HG03095 (cell line): ENCODE measurements around the gene ID2.

Experiments used
- ATAC-seq: cut with Tn5 transposase; IDR thresholded peaks from one replicate; pipeline ENCODE4 v1.9.1; 2021; ENCODE audit warnings: moderate library complexity; ENCODE audit not compliant: unreplicated experiment

ID2 gene

GRCh38 chr2:8647462-8647857 is 34.4 kb upstream of the ID2 start:
- ATAC-seq: no peak

DNA sequence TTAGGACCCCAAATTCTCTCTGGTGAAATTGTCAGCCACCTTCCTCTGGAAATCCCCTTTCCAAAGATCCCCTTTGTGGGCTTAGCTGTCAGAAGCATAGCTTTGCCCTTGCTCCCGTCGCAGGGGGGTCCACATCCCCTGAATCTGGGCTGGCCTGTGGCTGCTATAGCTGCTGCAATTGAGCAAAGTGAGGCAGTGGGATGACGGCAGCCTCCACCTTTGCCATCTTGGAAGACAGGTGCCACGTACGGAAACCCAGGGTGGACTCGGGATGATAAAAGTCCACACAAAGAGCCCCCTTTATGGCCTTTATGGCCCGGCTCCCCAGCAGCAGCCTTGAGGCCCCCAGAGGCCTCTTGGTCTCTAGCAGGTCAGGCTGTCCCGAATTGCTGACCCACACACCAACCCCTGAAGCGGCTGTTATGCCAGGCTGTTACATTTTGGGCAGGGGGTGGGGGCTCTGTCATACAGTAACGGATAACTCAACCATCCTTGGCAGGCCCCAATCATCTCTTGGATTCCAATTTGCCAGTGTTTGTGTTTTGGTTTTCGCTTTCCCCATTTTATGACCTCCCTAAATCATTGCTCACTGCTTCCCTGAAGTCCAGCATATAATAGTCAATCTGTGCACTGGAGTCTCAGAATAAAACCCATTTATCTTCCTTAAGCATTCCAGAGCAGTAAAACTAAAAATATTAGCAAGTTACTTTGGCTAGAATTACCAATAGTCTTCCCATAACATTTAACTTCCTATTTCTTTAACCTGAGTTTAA is 33.2 kb upstream of the ID2 start:
- no peak for ATAC-seq

DNA sequence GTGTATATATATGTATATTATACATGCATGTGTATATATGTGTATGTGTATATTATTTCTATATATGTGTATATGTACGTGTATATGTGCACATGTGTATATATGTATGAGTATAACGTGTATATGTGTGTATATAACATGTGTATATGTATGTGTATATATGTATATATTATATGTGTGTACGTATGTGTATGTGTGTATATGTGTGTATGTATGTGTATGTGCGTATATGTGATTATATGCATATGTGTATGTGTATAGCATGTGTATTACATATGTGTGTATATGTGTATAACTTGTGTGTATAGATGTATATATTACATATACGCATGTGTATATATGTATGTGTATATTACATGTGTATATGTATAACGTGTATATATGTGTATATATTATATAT is 32.1 kb upstream of the ID2 start:
- ATAC-seq: no peak

- no peak for ATAC-seq
Observed at GRCh38 chr2:8650256-8650655, 31.6 kb upstream of the ID2 start.

DNA sequence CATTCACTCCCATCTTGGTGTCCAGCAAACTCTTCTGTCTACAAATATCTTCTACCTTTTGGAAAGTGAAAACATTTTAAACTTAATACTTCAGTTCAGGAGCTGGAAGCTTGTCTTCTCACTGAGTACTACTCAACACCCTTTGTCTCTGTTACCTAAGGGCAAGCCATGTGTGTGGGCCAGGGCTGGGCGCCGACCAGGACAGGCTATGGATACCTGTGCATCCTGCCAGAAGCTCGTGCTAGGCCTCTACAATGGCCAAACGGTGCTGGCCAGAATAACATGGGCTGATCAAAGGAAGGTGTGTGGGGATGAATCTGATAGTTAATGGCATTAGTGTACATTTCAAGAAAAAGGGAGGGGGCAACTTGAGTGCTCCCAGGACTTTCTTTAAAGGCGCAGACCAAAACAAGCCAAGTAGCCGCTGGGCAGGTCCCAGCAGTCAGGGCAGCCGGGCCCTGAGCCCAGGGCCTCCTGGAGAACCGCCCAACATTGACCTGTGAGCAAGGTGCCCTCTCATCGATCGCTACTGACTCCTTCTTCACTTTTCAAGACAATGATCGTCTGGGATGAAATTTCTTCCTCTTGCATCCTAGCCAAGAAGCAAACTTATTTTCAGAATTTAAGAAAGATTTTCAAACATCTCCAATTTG is 29.0 kb upstream of the ID2 start:
- ATAC-seq: no peak

GRCh38 chr2:8653485-8653884 is 28.4 kb upstream of the ID2 start:
- ATAC-seq: no peak

DNA sequence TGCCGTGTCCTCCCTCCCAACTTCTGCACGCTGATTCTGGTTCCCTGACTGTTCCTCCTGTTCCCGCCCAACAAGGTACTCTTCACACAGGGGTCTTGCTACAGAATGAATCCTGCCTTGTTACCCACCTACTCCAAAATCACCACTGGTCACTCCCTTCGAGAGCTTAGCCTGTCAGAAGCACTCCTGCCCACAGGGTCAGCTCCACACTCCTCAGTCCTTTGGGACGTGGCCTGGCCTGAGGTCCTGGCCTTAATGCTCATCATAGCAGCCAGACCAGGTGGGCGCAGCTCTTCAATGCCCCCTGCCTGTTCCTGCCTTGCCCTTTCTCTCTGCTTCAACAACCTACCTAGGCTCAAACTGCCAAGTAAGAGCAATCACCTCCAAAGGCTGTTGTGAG is 27.8 kb upstream of the ID2 start:
- ATAC-seq: no peak

GRCh38 chr2:8654483-8654882 is 27.4 kb upstream of the ID2 start:
- ATAC-seq: no peak

DNA sequence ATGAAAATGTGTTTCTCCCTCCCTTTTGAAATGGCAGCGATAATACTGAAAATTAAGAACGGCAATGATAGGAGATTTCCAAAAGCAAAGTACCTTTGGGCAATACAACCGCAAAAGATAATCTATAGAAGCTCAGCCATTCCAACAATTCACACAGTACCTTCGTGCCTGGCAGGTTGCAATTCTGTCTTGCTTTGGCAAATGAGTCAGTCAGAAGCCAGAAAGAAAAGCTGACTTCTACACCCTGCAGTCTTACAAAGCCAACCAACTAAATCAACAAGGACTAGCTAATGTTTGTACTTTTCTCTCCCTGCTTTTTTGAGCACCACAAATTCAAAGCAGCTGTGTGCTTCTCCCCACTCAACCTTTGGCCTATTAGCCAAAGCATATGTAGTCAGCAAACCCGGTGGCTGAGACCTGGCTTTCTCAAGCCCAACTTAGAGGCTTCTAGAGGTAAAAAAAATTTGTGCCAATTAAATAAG is 25.7 kb upstream of the ID2 start:
- ATAC-seq: no peak

DNA sequence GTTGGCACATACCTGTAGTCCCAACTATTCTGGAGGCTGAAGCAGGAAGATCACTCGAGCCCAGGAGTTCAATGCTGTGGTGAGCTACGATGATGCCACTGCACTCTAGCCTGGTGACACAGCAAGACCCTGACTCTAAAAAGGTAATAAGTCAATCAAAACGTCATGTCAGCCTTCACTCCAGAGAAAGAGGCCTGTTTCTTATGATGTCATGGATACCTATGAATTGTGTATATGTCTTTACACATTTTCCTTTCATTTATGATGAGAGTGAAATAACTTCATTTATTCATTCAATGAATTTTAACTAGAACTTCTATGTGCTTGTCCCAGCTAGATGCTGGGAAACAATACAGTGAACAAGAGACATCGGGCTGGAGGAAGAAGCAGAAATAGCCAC is 25.0 kb upstream of the ID2 start:
- no peak for ATAC-seq

DNA sequence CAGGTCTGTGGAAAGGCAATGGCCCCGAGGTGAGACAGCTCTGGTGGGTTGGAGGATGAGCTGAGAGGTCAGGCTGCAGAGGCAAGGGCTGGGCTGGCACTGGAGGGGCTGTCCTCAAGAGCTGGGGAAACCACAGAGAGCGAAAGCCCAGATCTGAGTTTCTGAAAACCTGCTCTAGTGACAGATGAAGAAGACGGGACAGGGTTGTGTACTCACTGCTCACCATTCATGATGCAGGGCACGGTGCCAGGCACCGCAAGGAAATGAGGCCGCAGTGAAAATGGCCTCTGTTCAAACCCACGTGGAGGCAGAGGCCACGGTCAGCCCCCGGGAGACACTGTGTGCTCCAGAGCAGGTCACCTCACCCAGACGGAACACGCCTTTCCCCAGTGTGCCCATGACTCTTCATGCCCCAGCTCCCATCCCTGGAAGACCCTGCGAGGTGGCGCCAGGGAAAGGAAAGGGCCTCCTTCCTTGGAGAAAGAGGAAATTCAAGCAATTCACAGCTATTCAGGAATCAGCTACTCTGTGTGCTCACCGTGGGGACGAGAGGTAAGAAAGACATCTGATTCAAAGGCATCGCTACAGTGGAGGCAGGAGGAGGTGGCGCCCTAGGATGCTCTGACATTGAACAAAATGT is 24.3 kb upstream of the ID2 start:
- ATAC-seq: no peak

DNA sequence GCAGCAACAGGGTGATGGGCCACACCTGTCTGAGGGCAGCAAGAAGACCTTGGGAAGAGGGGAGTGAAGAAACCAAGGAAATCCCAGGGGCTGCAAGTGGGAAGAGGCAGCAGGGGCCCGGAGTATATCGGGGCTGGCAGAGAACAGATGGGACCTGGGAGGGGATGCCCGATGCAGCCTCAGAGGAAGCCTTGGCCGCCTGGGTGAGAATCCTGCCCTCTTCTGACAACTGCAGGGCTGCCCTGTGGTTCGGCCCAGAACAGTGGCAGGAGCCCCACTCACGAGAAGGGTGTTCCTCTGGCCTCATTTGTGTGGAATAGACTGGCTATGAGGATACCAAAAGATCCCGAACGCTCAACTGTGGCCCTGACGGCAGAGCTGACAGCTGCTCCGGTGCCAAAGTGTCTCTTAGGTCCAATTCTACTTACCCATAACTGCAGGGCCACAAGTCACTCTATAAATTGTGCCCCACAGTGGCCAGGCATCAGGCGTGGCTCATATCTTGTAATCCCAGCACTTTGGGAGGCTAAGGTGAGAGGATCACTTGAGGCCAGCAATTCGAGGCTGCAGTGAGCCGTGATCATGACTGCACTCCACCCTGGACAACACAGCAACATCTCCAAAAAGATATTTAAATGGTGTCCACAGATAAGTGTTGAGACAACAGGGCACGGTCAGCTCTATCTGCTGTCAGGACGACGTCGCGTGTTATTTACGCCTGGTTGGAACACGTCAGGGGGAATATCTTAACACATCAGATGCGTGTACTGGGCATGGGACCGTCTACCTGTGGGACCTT is 23.6 kb upstream of the ID2 start:
- no peak for ATAC-seq

GRCh38 chr2:8659092-8659734 is 22.6 kb upstream of the ID2 start:
- no peak for ATAC-seq

DNA sequence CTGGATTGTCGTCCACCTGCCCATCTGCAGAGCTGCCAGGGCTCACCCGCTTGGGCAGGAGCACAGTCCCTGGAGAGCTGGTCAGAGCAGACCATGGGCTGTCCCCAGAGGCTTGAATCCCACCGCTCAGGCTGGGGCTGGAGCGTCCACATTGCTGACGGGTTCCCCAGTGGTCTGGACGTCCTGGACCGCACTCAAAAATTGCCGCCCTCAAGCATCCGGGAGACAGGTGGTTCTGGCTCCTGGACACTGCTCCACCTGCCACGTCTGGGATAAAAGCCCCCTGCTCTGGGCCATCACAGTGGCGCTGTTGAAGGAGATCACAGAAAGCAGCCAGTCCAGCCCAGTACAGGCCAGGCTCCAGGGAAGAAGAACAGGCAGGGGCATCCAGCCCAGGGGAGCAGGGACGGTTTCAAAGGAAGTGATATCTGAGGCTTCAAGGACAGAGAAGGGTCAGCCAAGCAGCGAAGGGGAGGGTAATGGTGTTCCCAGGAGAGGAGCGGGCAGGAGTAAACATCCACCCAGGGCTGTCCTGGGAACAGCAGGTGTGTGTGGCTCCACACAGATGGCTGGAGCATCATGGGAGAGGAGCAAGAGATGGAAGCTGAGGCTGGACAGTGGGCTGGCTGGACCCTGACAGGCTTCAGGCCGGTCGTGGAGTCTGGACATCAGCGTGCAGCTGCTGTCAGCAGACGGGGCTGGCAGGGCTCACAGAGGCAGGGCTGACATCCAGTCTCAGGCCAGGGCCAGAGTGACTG is 21.9 kb upstream of the ID2 start:
- ATAC-seq: no peak

GRCh38 chr2:8661235-8661634 is 20.6 kb upstream of the ID2 start:
- no peak for ATAC-seq

GRCh38 chr2:8661736-8662135 is 20.1 kb upstream of the ID2 start:
- no peak for ATAC-seq

GRCh38 chr2:8662239-8662879 is 19.5 kb upstream of the ID2 start:
- ATAC-seq: no peak

DNA sequence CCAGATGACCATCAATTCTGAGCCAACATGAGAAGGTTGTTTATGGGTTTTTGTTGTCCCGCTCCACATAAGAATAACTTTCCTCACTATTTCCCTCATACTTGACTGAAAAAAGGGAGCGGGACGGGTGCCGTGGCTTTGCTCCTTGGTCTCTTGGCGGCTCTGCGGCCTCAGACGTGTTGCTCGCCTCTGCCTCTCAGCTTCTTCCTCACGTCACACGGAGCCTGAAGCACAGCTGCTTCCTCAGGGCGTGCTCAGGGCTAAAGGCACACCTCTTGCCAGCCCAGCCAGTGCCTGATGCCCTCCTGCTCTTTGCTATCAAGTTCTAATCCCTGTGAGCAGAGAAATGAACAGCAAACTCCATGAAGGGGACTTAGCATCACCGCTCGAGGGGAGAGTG is 17.9 kb upstream of the ID2 start:
- ATAC-seq: no peak

- ATAC-seq: no peak
Observed at GRCh38 chr2:8666581-8666980, 15.3 kb upstream of the ID2 start.
